Lung (tissue), 12 donors: ENCODE data around the gene PRR4. TPM values are rescaled to one million over a fixed set of nuclear protein-coding genes. Genes with fewer than 3 reads are reported as not detected.

Source experiments
- ATAC-seq: fragments of 200-7000 bp; cut with Tn5 transposase; one replicate; pipeline ENCODE4 v1.9.1; 2020; ENCODE audit warnings: moderate number of reproducible peaks; ENCODE audit not compliant: insufficient read depth, low FRiP score
- DNase-seq, 3 donors: peaks; one replicate each; pipeline ENCODE4 v3.0.0-alpha.2; 2013 to 2017
- H3K27ac ChIP-seq, 2 donors: one replicate each; pipeline ENCODE4 v1.5.1; 2013; ENCODE audit warnings: mild to moderate bottlenecking in 2 of 2, moderate library complexity in 2 of 2, control low read depth in 1 of 2, inconsistent platforms in 1 of 2, low read depth in 1 of 2, low read length in 1 of 2
- H3K27me3 ChIP-seq, 3 donors: one replicate each; pipeline ENCODE4 v1.5.1; 2013; ENCODE audit warnings: low read length in 2 of 3; ENCODE audit not compliant: control insufficient read depth in 3 of 3, insufficient read depth in 3 of 3
- H3K36me3 ChIP-seq, 4 donors: one replicate each; pipeline ENCODE4 v1.5.1; 2013; ENCODE audit warnings: low read length in 4 of 4, mild to moderate bottlenecking in 1 of 4, moderate library complexity in 1 of 4; ENCODE audit not compliant: control insufficient read depth in 4 of 4, insufficient read depth in 4 of 4
- H3K4me1 ChIP-seq, 5 donors: one replicate each; pipeline ENCODE4 v1.5.1; 2013; ENCODE audit warnings: low read length in 5 of 5, mild to moderate bottlenecking in 2 of 5, moderate library complexity in 1 of 5; ENCODE audit not compliant: control insufficient read depth in 5 of 5, insufficient read depth in 5 of 5
- H3K4me3 ChIP-seq: one replicate; pipeline ENCODE4 v1.5.1; 2013; ENCODE audit warnings: mild to moderate bottlenecking, control low read depth, moderate library complexity
- H3K9ac ChIP-seq, 2 donors: one replicate each; pipeline ENCODE4 v1.5.1; 2013; ENCODE audit warnings: low read length in 2 of 2, control low read depth in 1 of 2; ENCODE audit not compliant: insufficient read depth in 1 of 2
- H3K9me3 ChIP-seq, 4 donors: one replicate each; pipeline ENCODE4 v1.5.1; 2013; ENCODE audit warnings: low read length in 3 of 4, mild to moderate bottlenecking in 1 of 4, moderate library complexity in 1 of 4; ENCODE audit not compliant: control insufficient read depth in 4 of 4, insufficient read depth in 3 of 4
- CTCF ChIP-seq: IDR thresholded peaks from 2 replicates; pipeline ENCODE4 v1.5.1; 2012; ENCODE audit warnings: mild to moderate bottlenecking; ENCODE audit errors: control extremely low read depth, extremely low read depth
- WGBS, 2 donors: extraction: QIAGEN DNeasy Blood & Tissue Kit; methylation state at CpG; one replicate each; pipeline ENCODE4 v1.1.7; 2013; 5-methylcytosine and 5-hydroxymethylcytosine counted together
- polyA plus RNA-seq, 2 donors: library from polyadenylated mRNA; stranded (reverse); fragments of 200-250 nt; gene quantifications; one replicate each; pipeline ENCODE4 v1.2.1, GENCODE V29; 2013
- total RNA-seq, 2 donors: library from RNA; depleted of rRNA in 1 of 2; stranded (reverse); fragments of >200 nt in 1 of 2; gene quantifications; one replicate each; pipeline ENCODE4 v1.2.1, GENCODE V29; 2014 to 2021
- donor health status: control.
- donor health status: control.
- donor health status: Bipolar disorder and iron deficiency.
- donor health status: healthy.
- donor health status: DM: yes; HTN: yes; CAD: no.

The PRR4 gene
- total and polyA plus RNA-seq, 4 donors = 2.2 to 7.3 (median 3.5) TPM

GRCh38 chr12:10829994-10830393, 19.3 kb downstream of the PRR4 start:
- Histone ChIP-seq H3K27ac (no peak overlapping the region), H3K9me3 (no peaks in the 10 kb centered on the region), H3K36me3 (no peaks in the 10 kb centered on the region), H3K9ac (no peak overlapping the region), H3K4me3 (no peak overlapping the region), H3K4me1 (no peaks in the 10 kb centered on the region), H3K27me3 (no peaks in the 10 kb centered on the region)
- DNase-seq (no peak), ATAC-seq (no peak)
- 97 to 100% methylated on average over 1 of the region's 1 CpG for WGBS, 2 donors
- TF ChIP-seq CTCF = no peak

GRCh38 chr12:10826258-10826657, 23.0 kb downstream of the PRR4 start, which contains the start of gene TAS2R10:
TAS2R10 (minus strand) TSS chr12:10826358; CDS start chr12:10826269, 89 bp downstream.
- no peak within 1 kb of the TSS for H3K4me3 ChIP-seq
- H3K36me3 ChIP-seq = no peaks in the 10 kb centered on the region
- DNase-seq (no peak), ATAC-seq (no peak)
- H3K4me1 ChIP-seq = no peaks in the 10 kb centered on the region
- 91 to 98% methylated on average over 3 of the region's 3 CpGs for WGBS, 2 donors
- H3K27me3 ChIP-seq = no peaks in the 10 kb centered on the region
- no peaks in the 10 kb centered on the region for H3K9me3 ChIP-seq
- no peak within 1 kb of the TSS for H3K9ac ChIP-seq
- H3K27ac ChIP-seq = no peak within 1 kb of the TSS
- no peak for TF ChIP-seq CTCF

- Histone ChIP-seq H3K9me3 (no peaks in the 10 kb centered on the region), H3K36me3 (no peaks in the 10 kb centered on the region), H3K27me3 (no peaks in the 10 kb centered on the region), H3K27ac (no peak overlapping the region), H3K4me1 (no peaks in the 10 kb centered on the region), H3K9ac (no peak overlapping the region), H3K4me3 (no peak overlapping the region)
- no peak for ATAC-seq
- DNase-seq = no peak
- no peak for TF ChIP-seq CTCF
- WGBS, 2 donors = 83 to 86% methylated on average over 3 of the region's 3 CpGs
These were observed 24.3 kb downstream of the PRR4 start for GRCh38 chr12:10824957-10825356.

GRCh38 chr12:10811883-10812536, 37.3 kb downstream of the PRR4 start:
- ATAC-seq (no peak), DNase-seq (no peak)
- no peak for TF ChIP-seq CTCF
- peaks cover 0 to 2% (median 0%) of the 10 kb centered on the region in 4 donors for H3K9me3 ChIP-seq
- H3K27me3 ChIP-seq = no peaks in the 10 kb centered on the region
- H3K4me3 ChIP-seq = no peak overlapping the region
- no peaks in the 10 kb centered on the region for H3K36me3 ChIP-seq
- WGBS, 2 donors = 81 to 84% methylated on average over 3 of the region's 3 CpGs
- no peaks in the 10 kb centered on the region for H3K4me1 ChIP-seq
- no peak overlapping the region for H3K9ac ChIP-seq
- no peak overlapping the region for H3K27ac ChIP-seq
